Middle frontal gyrus (tissue), 1 donor: ENCODE results near the gene PCDHB6.
"Not testable (repeated sequence)": the region's sequence is repeated elsewhere in the genome, so short reads cannot be mapped to it uniquely, and the experiment has no call there.

Source experiments
- DNase-seq: peaks from one replicate; pipeline ENCODE4 v3.0.0-alpha.2; 2015; ENCODE audit warnings: low spot score; ENCODE audit errors: extremely low spot score

PCDHB6 gene

GRCh38 chr5:141201646-141202045 lies 51.8 kb downstream of the PCDHB6 start:
- DNase-seq: not testable (repeated sequence)
